Activated CD4-positive, alpha-beta T cell treated with anti-CD3 and anti-CD28 coated beads for 1 hour (primary cell): ENCODE data around the gene LCN6.
"Not testable (repeated sequence)": the region's sequence is repeated elsewhere in the genome, so short reads cannot be mapped to it uniquely, and the experiment has no call there.

Experiments used
- DNase-seq: peaks from one replicate; pipeline ENCODE4 v3.0.0-alpha.2; 2020

Gene LCN6

GRCh38 chr9:136759001-136759400, 10.7 kb upstream of the LCN6 start:
- DNase-seq = no peak

GRCh38 chr9:136757751-136758140, 9.4 kb upstream of the LCN6 start:
- DNase-seq = no peak

GRCh38 chr9:136757328-136757727, 9.0 kb upstream of the LCN6 start:
- DNase-seq = no peak

GRCh38 chr9:136756836-136757235, 8.5 kb upstream of the LCN6 start:
- no peak for DNase-seq

- DNase-seq = no peak
Measured at GRCh38 chr9:136756134-136756438, 7.8 kb upstream of the LCN6 start.

GRCh38 chr9:136755302-136756133, 7.2 kb upstream of the LCN6 start:
- DNase-seq = not testable (repeated sequence)

- no peak for DNase-seq
Measured at GRCh38 chr9:136754626-136755301, 6.4 kb upstream of the LCN6 start.

GRCh38 chr9:136754059-136754572, 5.8 kb upstream of the LCN6 start:
- DNase-seq = no peak

- no peak for DNase-seq
Measured at GRCh38 chr9:136753371-136754058, 5.2 kb upstream of the LCN6 start.

- no peak for DNase-seq
Measured at GRCh38 chr9:136751814-136752213, 3.5 kb upstream of the LCN6 start.

GRCh38 chr9:136751244-136751643, 2.9 kb upstream of the LCN6 start:
- no peak for DNase-seq

- DNase-seq = no peak
Measured at GRCh38 chr9:136750526-136750925, 2.2 kb upstream of the LCN6 start.

- DNase-seq = no peak
Measured at GRCh38 chr9:136748666-136749611, 614 bp upstream of the LCN6 start.

GRCh38 chr9:136747161-136748060, 914 bp downstream of the LCN6 start:
- no peak for DNase-seq

- DNase-seq = no peak
Measured at GRCh38 chr9:136746621-136747020, 1.7 kb downstream of the LCN6 start.

- DNase-seq = no peak
Measured at GRCh38 chr9:136746155-136746490, 2.2 kb downstream of the LCN6 start.

- DNase-seq = no peak
Measured at GRCh38 chr9:136745389-136746154, 2.8 kb downstream of the LCN6 start.

- DNase-seq = no peak
Measured at GRCh38 chr9:136744773-136745172, 3.6 kb downstream of the LCN6 start.

GRCh38 chr9:136743639-136744211, 4.6 kb downstream of the LCN6 start:
- no peak for DNase-seq

- DNase-seq = no peak
Measured at GRCh38 chr9:136742591-136743391, 5.5 kb downstream of the LCN6 start, which contains the start of gene LCN10. Gene LCN10, minus strand, starts transcription at chr9:136742940. Its CDS starts 37 bp downstream, at chr9:136742903.
